Hepatocyte (in vitro differentiated cells): ENCODE data around the gene EIF4G3. TPM values are rescaled to one million over a fixed set of nuclear protein-coding genes. Genes with fewer than 3 reads are reported as not detected.
A peak's percentile ranks its signal among the peaks of the same experiment; 100 is the strongest.
"Not testable (repeated sequence)": the region's sequence is repeated elsewhere in the genome, so short reads cannot be mapped to it uniquely, and the experiment has no call there.

Experiments used
- DNase-seq: peaks from one replicate; pipeline ENCODE4 v3.0.0-alpha.2; 2016; ENCODE audit warnings: low spot score
- H2AFZ ChIP-seq: fragments of 200-600 bp; sonication (generic); 2 replicates; pipeline ENCODE4 v1.6.0; 2016; ENCODE audit warnings: antibody characterized with exemption, mild to moderate bottlenecking
- H3K27ac ChIP-seq: fragments of 200-600 bp; sonication (generic); 2 replicates; pipeline ENCODE4 v1.5.1; 2016; ENCODE audit warnings: mild to moderate bottlenecking
- H3K27me3 ChIP-seq: fragments of 200-600 bp; sonication (generic); 2 replicates; pipeline ENCODE4 v1.6.1; 2016
- H3K36me3 ChIP-seq: fragments of 200-600 bp; sonication (generic); replicated peaks from 2 replicates; pipeline ENCODE4 v1.5.1; 2016; ENCODE audit warnings: low read depth; ENCODE audit not compliant: insufficient read depth
- H3K4me1 ChIP-seq: fragments of 200-600 bp; sonication (generic); 2 replicates; pipeline ENCODE4 v1.5.1; 2016; ENCODE audit warnings: mild to moderate bottlenecking, moderate library complexity; ENCODE audit not compliant: insufficient read depth
- H3K4me2 ChIP-seq: fragments of 200-600 bp; sonication (generic); 2 replicates; pipeline ENCODE4 v1.6.0; 2016
- H3K4me3 ChIP-seq: fragments of 200-600 bp; sonication (generic); 2 replicates; pipeline ENCODE4 v1.5.1; 2016; ENCODE audit warnings: mild to moderate bottlenecking
- H3K79me2 ChIP-seq: fragments of 200-600 bp; sonication (generic); 2 replicates; pipeline ENCODE4 v1.6.0; 2017; ENCODE audit warnings: mild to moderate bottlenecking
- H3K9me2 ChIP-seq: fragments of 200-600 bp; sonication (generic); replicated peaks from 2 replicates; pipeline ENCODE4 v1.6.0; 2017; ENCODE audit warnings: mild to moderate bottlenecking; ENCODE audit not compliant: insufficient read depth
- H3K9me3 ChIP-seq: fragments of 200-600 bp; sonication (generic); 2 replicates; pipeline ENCODE4 v1.5.1; 2016; ENCODE audit warnings: low read depth, mild to moderate bottlenecking
- H4K20me1 ChIP-seq: fragments of 200-600 bp; sonication (generic); 2 replicates; pipeline ENCODE4 v1.6.0; 2016; ENCODE audit warnings: mild to moderate bottlenecking; ENCODE audit not compliant: insufficient read depth, poor library complexity, severe bottlenecking
- EZH2 ChIP-seq: fragments of 200-600 bp; sonication (generic); IDR thresholded peaks from 2 replicates; pipeline ENCODE4 v1.6.1; 2016; ENCODE audit warnings: antibody characterized with exemption, mild to moderate bottlenecking, borderline replicate concordance
- EZH2phosphoT487 ChIP-seq: fragments of 200-600 bp; sonication (generic); IDR thresholded peaks from one replicate; pipeline ENCODE4 v1.6.1; 2018; ENCODE audit warnings: antibody characterized with exemption, mild to moderate bottlenecking, low read depth, moderate library complexity; ENCODE audit not compliant: unreplicated experiment, severe bottlenecking
- WGBS: methylation state at CpG from one replicate; pipeline ENCODE4 v1.1.6; 2016; ENCODE audit warnings: low lambda C conversion rate; ENCODE audit errors: missing lambda C conversion rate; 5-methylcytosine and 5-hydroxymethylcytosine counted together
- polyA plus RNA-seq: library from polyadenylated mRNA; unstranded; fragments of >200 nt; fragmentation: Nextera tagmentation; extraction: Ambion mirVana; gene quantifications from 2 replicates; pipeline ENCODE4 v1.2.1, GENCODE V29; 2016
- total RNA-seq: library from RNA; depleted of rRNA; stranded (reverse); fragments of >200 nt; gene quantifications from 2 replicates; pipeline ENCODE4 v1.2.3, GENCODE V29; 2014
- TF ChIP-seq, protein P1 (sequence below): fragments of 200-600 bp; sonication (generic); IDR thresholded peaks from 2 replicates; pipeline ENCODE4 v1.5.1; 2016; ENCODE audit warnings: antibody characterized with exemption, mild to moderate bottlenecking; ENCODE audit not compliant: poor library complexity

The EIF4G3 gene
- total and polyA plus RNA-seq, 2 experiments from 2014 or later = 33.4 to 42.2 TPM

DNA sequence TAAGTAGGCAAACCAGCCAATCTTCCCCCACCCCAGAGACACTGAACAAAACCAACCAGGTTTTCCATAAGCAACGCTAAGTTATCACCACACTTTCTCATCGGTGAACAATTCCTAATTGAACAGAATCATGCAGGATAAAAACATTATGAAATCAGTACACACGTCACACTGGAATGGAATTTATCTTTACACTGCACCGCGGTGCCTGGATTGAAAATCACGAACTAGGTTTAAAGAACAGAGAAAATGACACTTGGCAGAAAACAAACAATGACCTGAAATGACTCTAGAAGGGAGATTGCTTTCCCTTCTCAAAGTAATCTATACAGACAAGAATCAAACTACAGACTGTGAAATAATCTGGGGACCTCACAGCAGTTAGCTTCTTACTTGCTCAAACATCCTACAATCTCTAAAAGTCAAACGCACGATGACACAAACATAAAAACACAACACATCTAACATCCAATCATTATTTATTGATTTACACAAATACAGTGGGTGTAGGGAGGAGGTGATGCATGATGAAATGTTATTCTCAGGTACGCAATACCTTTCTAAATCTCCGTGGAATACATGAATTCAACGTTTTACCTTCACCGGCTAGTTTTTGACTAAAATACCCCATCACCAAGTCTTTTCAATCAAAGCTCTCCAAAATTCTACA, 1.9 kb downstream of the EIF4G3 start:
- H3K27ac ChIP-seq = peak overlapping the region; percentile 78
- peaks cover 23% of the 10 kb centered on the region for H4K20me1 ChIP-seq
- H3K9me2 ChIP-seq = no peaks in the 10 kb centered on the region
- no peak for DNase-seq
- H3K4me2 ChIP-seq = peak overlapping the region; percentile 80
- peak overlapping the region; percentile 51 for H3K4me3 ChIP-seq
- peaks cover 58% of the 10 kb centered on the region for H3K79me2 ChIP-seq
- no peaks in the 10 kb centered on the region for H3K36me3 ChIP-seq
- H2AFZ ChIP-seq = no peak overlapping the region
- peaks cover 20% of the 10 kb centered on the region for H3K4me1 ChIP-seq
- WGBS = 18% methylated on average over 12 of the region's 12 CpGs
- no peaks in the 10 kb centered on the region for H3K27me3 ChIP-seq
- TF ChIP-seq, protein P1, sequence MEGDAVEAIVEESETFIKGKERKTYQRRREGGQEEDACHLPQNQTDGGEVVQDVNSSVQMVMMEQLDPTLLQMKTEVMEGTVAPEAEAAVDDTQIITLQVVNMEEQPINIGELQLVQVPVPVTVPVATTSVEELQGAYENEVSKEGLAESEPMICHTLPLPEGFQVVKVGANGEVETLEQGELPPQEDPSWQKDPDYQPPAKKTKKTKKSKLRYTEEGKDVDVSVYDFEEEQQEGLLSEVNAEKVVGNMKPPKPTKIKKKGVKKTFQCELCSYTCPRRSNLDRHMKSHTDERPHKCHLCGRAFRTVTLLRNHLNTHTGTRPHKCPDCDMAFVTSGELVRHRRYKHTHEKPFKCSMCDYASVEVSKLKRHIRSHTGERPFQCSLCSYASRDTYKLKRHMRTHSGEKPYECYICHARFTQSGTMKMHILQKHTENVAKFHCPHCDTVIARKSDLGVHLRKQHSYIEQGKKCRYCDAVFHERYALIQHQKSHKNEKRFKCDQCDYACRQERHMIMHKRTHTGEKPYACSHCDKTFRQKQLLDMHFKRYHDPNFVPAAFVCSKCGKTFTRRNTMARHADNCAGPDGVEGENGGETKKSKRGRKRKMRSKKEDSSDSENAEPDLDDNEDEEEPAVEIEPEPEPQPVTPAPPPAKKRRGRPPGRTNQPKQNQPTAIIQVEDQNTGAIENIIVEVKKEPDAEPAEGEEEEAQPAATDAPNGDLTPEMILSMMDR = no peak
- no peaks in the 10 kb centered on the region for H3K9me3 ChIP-seq

DNA sequence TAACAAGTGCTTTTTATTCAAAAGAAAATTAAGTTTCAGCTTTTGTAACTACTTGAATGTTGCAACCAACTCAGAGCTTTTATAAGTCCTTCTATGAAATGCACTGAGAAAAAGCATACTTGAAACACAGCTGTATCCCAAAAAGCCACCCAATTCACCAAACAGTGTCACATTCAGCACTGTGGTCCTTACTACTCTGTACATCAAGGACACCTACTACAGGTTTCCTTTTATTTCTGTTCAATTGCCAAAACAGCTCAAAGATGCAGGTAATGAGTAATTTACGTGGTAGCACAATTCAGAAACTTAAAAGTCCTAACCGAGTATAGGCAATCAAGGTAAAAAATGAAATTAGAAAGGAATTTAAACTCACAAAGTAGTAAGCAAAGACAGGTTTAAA, 2.5 kb downstream of the EIF4G3 start:
- Histone ChIP-seq H3K79me2 (peaks cover 64% of the 10 kb centered on the region), H2AFZ (no peak overlapping the region), H3K27me3 (no peaks in the 10 kb centered on the region), H3K9me3 (no peaks in the 10 kb centered on the region), H4K20me1 (peaks cover 23% of the 10 kb centered on the region), H3K36me3 (no peaks in the 10 kb centered on the region), H3K9me2 (no peaks in the 10 kb centered on the region), H3K4me3 (peak overlapping the region; percentile 51), H3K4me1 (peaks cover 20% of the 10 kb centered on the region), H3K4me2 (peak overlapping the region; percentile 80), H3K27ac (peak overlapping the region; percentile 78)
- WGBS = 63% methylated on average over 2 of the region's 2 CpGs
- DNase-seq = no peak
- TF ChIP-seq, protein P1 = no peak
- no peak for TF ChIP-seq EZH2phosphoT487
- no peak for TF ChIP-seq EZH2

DNA sequence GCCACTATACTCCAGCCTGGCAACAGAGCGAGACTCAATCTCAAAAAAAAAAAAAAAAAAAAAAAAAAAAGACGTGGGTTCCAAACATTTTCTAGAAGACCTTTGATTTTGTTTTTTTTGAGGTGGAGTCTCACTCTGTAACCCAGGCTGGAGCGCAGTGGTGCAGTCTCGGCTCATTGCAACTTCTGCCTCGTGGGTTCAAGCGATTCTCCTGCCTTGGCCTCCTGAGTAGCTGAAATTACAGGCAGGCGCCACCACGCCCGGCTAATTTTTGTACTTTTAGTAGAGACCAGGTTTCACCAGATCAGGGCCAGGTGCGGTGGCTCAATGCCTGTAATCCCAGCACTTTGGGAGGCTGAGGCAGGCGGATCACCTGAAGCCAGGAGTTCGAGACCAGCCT, 3.6 kb downstream of the EIF4G3 start:
- H3K4me3 ChIP-seq, H3K27me3 ChIP-seq, H3K9me3 ChIP-seq, DNase-seq, H3K9me2 ChIP-seq, H2AFZ ChIP-seq, H3K27ac ChIP-seq, H3K36me3 ChIP-seq, H3K4me2 ChIP-seq: not testable (repeated sequence)
- Histone ChIP-seq H4K20me1 (peaks cover 23% of the 10 kb centered on the region), H3K4me1 (peaks cover 20% of the 10 kb centered on the region), H3K79me2 (peaks cover 75% of the 10 kb centered on the region)
- WGBS = 89% methylated on average over 12 of the region's 12 CpGs

DNA sequence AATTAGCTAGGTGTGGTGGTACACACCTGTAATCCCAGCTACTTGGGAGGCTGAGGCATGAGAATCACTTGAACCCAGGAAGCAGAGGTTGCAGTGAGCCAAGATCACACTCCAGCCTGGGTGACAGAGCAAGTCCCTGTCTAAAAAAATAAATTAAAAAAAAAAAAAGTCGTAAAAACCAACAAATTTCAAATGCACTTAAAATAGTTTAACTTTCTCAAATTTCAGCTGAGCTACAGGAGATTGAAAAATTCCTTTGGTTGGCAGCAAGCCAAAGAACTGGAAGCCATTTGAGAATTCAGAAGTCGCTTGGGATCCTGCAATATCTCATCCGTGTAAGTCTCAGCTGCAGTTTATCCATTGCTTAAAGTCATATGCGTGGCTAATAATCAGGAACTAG, 5.9 kb downstream of the EIF4G3 start:
- H3K27me3 ChIP-seq, H3K27ac ChIP-seq, H3K4me2 ChIP-seq, H2AFZ ChIP-seq, H3K36me3 ChIP-seq, H3K9me2 ChIP-seq, H3K9me3 ChIP-seq, H3K4me3 ChIP-seq: not testable (repeated sequence)
- Histone ChIP-seq H3K79me2 (peaks cover 97% of the 10 kb centered on the region), H4K20me1 (peaks cover 23% of the 10 kb centered on the region), H3K4me1 (peaks cover 20% of the 10 kb centered on the region)
- 31% methylated on average over 4 of the region's 4 CpGs for WGBS
- DNase-seq = peak; percentile 22
